HG03460 (cell line): ENCODE results near the gene GPR183.
A peak's percentile ranks its signal among the peaks of the same experiment; 100 is the strongest.

Source experiments
- ATAC-seq: cut with Tn5 transposase; IDR thresholded peaks from one replicate; pipeline ENCODE4 v1.9.1; 2021; ENCODE audit not compliant: unreplicated experiment

The GPR183 gene, protein sequence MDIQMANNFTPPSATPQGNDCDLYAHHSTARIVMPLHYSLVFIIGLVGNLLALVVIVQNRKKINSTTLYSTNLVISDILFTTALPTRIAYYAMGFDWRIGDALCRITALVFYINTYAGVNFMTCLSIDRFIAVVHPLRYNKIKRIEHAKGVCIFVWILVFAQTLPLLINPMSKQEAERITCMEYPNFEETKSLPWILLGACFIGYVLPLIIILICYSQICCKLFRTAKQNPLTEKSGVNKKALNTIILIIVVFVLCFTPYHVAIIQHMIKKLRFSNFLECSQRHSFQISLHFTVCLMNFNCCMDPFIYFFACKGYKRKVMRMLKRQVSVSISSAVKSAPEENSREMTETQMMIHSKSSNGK

DNA sequence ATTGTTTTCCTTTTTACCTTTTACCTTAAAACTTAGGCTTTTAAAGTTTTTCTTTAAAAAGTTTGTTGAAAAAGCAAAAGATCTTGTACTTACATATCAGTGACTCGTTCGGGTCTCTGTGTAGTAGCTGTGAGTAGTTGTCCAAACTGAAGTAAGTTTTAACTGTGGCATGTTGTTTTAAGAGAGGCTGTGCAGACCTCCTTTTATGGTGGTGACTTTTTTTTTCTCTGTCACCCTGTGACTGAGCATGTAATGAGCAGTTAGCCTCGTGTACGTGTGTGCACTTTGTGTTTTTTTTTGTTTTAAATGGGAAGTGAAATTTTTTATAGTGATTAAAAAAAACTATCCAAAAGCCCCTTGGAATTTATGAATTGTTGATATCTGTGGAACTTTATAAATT is at the start of gene GPR183:
GPR183 (minus strand) TSS at position 153 of the 400 bp plus-strand sequence. CDS start 11,254 bp downstream, outside the sequence.
- ATAC-seq, result peak; percentile 61

DNA sequence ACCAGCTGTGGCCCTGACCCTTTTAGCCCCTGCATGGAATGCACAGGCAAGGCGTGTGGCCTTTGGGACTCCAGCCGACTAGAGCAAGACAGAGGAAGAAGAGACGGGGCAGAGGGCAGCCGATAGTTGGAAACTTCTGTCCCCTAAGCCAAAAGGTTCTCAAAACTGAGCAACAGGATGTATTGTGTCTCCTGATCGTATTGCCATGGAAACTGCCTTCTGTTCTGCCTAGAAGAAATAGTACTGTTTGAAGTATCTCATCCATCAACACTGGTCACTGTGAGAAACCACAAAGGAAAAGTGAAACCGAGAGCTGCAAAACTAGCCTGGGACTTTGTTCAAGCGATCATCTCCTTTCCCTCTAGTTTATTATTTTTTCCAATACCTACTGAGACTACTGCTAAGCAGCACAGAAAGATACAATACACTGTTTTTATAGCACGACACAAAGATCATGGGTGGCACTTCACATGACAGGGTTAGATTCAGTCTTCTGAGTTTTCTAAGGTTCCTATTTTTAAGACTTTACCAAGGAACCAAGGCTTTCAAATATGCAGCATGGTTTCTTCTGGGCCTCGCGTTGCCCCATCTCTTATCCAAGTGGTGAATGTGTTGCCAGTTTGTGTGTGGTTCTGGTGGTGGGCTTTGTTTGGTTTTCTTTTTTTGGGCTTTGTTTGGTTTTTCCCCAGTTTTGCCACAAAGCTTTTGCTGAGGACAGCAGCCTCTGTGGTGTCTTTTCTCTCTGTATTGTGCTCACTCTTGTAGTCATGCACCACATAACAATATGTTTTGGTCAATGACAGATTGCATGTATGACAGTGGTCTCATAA is 49.3 kb upstream of the GPR183 start:
- ATAC-seq, result peak; percentile 48

DNA sequence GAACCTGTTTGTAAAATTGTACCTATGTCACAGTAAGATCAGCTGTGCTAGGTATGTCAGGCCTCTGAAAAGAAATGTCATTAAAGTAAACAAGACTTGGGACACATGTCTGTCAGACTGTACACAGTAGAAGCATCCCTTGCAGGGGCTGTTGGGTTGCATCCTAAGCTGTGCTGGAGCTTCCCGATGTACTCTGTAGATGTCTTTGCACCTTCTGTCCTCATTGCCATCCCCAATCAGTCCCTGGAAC is 48.7 kb upstream of the GPR183 start:
- ATAC-seq, result no peak

DNA sequence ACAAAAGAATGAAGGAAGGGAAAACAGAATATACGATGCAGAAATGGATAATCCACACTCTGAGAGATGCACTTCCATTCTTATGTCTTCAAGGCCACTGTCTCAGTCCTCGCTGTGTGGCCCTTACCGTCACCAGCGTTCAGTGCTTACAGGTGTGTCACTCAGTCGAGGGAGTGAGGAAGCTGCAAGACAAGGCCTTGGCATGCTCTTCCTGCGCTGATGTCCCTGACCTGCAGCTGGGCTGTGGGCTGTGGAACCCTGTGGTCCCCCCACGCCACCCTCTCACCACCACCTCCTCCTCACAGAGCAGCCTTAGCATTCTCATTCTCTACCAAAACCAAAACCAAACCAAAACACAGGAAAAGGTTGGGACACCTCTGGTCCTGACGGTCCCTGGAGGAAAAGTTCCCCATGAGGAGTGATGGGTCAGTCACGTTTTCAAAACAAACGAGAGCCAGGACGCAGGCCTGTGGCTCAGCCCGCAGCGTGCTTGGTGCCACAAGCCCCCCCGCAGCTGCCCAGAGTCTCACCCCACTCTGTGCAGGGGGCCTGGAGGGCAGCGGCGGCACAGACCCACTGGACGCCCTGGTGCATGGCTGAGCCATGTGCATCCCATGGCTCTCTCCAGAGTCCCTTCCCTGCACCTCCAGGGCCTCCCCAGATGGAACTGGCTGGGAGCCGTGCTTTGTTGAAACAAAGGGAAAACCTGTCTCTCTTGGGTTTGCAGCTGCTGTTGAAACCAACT is 48.2 kb upstream of the GPR183 start:
- ATAC-seq, result no peak

DNA sequence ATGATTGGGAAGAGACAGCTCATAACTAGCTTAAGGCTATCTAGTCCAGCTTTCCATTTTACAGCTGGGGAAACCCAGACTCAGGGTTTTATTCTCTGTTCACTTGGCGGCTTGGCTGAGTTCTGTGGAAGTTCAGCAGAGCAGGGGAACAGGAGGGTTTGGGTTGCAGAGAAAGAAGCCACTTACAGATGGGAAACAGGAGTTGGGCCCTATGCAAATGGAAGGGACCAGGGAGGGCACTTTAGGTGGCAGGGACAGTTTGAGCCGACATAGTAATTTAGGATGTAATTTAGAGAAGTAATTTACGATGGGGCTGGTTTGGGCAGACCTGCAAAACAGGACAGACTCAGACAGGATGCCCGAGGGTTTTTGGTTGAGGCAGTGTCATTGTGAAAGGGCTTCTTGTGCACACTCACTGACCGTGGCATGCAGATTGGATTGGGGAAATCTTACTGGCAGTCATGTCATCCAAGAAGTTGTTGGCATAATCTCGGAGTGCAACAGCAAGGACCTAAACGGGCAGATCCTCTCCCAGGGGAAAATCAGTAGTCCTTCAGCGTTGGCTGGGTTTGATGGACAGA is 47.3 kb upstream of the GPR183 start:
- ATAC-seq, result no peak

DNA sequence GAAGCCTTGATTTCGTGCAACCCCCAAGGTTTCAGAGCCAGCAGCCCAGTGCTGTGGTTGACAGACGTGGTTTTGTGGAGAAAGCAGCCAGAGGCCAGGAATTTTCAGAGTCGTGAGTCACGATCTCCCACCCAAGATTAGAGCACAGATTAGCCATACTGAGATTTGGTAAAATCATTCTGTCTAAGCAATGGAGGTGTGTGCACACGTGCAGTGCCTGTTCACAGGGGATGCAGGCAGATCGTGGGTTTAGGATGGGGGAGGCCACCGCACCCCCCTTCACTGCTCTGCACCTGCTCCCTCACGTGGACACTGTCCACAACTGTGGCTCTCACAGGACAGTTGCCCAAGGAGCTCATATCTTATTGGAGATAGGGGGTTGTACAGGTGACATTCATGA is 46.6 kb upstream of the GPR183 start:
- no peak for ATAC-seq

DNA sequence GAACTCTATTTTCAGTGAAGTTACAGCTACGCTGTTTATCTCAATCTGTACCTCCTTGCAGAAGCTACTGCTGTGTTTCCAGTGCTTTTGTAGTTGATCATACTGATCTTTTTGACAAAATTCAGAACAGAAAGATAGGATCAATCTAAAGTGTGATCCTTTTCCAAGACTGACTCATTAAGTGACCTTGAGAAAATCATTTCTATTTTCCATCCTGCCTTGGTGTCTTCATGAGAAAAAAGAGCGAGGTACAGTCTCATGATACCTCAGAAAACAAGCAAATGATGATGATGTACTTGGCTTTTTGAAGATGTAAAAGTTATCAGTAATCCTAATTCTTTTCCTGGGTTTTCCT is 46.0 kb upstream of the GPR183 start:
- no peak for ATAC-seq

DNA sequence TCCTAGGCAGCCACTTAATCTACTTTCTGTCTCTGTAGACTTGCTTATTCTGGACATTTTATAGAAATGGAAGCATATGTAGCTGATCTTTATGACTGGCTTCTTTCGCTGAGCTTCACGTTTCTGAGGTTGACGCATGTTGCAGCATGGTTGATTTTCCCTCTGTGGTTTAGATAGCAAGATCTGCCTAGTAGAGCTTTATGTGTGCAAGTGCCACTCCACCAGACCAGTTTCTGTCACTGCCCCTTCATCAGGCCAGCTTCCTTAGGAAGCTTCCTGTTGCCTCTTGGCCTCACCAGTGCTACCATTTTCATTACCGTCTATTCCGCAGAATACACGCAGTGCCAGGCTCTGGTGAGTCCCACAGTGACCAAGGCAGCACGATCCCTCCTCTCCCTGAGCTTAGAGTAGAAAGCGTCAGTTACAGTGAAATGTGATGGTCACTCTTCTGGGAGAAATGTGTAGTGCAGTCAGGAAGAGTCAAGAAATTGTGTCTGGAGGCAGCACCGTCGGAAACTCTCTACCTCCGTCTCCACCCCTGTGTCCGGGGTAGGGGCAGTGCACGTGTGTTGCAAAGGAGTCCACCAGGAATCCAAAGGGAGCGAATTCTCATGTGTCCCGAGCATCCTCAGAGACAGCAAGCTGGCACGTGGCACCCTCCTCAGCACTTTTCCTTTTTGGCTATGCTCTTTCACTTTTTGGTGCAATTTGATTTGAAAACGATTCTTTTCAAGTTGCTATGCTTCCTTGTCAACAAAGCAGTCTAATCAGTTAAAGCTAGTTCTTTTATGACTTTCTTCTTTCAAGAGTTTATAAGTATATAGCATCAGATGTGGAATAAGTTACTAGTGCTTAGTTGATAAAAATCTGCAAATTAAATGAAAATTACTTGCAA is 45.4 kb upstream of the GPR183 start:
- no peak for ATAC-seq

DNA sequence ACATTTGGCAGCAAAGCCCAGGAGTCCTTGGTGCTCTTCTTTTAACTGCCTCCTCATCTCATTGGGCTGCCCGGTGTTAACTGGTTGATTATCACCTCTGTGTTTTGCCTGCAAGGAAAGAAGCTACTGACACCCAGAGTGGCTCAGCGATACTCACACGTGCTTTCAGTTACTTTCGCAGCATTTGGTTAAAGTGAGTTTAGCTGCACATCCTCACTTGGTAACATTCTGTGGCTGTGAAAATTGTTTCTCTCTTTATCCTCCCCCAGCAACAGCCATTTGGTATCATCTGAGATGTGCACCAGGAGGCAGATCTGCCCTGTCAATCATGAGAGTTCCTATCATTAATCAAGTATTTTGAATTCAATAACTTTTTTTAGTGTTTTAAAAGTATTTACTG is 44.6 kb upstream of the GPR183 start:
- ATAC-seq, result no peak

DNA sequence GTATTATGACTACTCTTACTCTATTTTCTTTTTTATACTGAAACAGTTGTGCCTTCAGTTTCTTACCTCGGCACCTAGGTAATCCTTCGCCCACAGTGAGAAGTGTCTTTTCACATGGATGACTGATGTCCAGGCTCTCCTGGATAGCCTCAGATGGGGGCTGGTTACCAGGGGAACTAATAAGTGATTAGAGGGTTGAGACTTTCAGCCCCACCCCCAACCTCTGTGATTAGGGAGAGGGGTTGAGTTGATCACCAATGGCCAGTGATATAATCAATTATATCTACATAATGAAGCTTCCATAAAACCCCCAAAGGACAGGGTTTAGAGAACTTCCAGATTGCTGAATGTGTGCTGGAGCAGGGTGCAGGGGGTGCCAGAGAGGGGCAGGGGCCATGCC is 43.0 kb upstream of the GPR183 start:
- ATAC-seq, result no peak

DNA sequence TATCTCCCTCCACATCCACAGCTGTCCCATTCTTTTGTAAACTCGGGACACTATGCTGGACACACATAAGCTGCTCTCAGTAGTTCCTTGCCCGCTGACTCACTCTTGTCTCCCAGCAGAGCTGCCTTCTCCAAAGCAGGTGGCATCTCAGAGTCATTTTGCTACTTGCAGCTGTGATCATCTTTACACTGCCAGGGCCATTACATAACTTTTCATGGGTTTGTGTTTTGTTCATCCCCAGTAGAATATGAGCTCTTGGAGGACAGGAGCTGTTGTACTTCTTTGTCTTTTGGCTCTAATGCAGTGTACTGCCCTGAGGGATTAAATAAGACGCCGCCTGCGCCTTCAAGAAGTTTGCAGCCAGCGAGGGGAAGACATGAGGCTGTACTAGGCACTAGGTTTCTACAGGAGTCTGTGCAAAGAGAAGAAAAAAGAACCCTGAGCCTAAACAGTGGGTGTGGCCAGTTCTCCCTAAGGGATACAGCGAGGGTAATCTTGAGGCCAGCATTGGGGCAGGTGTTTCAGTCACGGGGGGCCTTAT is 40.8 kb upstream of the GPR183 start:
- ATAC-seq, result peak; percentile 57

DNA sequence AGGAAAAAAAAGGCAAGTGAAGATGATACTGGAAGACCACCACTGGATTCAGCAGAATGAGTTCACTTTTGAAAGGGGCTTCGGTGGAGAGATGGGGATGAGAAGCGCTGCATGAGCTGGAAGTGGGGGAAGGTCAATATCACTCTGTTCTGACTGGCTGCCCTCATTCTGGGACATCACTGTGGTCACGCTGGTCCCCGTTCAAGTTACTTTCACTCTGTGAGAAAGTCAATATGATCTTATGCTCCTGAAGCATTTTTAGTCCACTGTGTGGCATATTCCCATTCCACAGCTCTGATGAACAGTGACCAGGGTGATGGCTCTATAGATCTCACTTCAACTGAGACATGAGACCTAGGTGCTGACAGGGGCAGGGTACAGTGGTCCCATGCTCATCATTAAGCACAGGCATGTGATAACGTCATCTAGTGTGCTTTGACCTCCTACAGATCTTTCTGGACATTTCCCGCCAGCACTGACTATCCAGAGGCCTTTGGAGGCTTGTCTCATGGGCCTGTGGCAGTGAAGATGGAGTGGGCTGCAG is 40.2 kb upstream of the GPR183 start:
- ATAC-seq, result peak; percentile 18

DNA sequence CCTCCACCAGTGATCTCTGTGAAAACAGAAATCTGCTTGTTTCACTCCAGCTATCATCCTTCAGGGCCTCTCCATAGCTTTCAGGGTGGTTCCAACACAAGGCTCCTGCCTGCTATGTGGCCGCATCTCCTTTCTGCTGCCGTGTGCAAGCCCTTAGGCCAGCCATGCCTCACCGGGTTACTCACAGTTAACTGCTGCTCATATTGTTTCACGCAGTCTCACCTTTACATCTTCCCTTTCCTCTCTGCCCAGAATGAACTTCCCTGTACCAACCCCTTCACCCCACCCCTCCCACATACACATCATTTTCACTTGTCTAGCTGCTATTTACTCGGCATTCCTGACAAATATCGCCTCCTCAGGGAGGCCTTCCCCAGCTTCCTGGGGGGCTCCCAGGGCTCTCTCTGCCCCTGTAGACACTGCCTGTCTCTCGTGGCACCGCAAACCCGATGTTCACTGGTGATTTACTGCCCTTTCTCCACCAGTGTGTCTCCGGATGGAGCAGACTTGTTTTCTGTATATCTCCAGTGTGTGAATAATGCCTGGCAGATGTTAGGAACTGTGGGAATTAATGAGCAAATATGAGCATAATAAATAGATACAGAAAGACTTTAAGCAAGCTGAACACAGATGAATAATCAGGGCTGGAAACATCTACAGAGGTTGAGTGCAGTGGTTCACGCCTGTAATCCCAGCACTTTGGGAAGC is 39.3 kb upstream of the GPR183 start:
- ATAC-seq, result no peak

DNA sequence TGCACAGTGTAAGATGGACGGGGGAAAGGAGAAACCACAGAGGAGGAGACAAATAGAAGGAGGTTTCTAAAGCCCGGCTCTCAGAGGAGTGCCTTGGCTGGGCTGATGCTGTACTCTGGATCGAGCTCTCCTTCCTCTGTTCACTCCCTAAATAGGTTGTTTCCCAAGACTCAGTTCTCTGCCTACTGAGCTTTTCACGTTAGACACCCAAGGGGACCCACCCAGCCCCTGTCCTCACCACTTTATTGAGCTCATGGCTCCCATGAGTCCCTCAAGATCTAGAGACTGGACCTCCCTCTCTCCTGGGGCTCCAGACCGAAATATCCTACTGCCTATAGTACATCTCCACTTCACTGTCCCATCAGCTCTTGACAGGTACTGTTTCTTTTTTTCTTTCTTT is 38.1 kb upstream of the GPR183 start:
- no peak for ATAC-seq

DNA sequence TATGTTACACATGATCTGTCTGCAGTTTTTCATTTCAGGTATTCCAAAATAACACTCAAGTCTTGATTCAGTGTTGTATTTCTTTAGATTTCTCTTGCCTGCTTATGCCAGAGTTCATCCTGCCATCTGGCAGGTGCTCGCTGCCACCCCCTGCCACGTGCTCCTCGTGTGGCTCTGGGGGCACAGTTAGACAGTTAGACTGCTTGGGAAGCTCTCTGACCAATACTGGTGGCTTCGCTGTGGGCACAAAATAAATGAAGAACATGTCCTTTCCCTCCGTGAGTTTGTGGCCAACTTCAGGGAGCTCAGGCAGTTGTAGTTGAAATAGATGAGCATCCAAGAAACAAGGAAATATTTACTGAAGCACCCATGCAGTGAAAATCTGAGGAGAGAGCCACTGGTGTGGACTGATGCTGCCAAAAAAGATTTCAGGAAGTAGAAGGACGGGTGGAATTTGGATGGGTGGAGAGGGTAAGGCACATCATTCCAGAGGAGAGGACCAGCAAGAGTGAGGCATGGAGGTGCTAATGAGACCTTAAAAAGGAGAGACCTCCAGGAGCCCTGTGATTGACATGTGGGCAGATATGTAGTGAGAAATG is 37.5 kb upstream of the GPR183 start:
- ATAC-seq, result no peak

DNA sequence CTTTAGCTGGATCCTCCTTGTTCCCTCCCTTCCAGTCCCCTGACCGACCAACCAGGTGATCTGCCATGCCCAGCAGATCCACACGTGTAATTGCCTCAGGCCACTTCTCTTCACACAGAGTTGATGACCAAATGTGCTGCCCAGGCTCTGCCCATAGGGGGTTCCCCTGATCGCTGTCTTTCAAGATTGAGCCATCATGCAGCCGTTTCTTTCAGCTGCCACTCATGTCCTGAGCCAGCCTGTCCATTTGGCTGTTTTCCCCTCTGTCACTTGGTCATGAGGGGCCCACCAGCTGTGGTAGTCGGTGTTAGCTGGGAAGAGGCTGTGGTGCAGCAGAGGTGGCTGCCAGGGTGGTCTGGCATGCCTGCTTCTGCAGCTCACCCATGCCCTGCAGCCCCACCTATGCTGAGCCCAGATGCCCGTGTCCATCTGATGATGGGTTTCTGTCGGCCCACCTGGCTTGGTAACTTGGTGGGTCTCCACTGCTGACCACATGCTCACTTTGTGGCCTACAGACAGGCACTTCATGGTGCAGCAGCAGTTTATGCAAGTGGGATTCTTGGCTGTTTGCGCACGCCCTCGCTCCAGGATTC is 35.6 kb upstream of the GPR183 start:
- no peak for ATAC-seq

DNA sequence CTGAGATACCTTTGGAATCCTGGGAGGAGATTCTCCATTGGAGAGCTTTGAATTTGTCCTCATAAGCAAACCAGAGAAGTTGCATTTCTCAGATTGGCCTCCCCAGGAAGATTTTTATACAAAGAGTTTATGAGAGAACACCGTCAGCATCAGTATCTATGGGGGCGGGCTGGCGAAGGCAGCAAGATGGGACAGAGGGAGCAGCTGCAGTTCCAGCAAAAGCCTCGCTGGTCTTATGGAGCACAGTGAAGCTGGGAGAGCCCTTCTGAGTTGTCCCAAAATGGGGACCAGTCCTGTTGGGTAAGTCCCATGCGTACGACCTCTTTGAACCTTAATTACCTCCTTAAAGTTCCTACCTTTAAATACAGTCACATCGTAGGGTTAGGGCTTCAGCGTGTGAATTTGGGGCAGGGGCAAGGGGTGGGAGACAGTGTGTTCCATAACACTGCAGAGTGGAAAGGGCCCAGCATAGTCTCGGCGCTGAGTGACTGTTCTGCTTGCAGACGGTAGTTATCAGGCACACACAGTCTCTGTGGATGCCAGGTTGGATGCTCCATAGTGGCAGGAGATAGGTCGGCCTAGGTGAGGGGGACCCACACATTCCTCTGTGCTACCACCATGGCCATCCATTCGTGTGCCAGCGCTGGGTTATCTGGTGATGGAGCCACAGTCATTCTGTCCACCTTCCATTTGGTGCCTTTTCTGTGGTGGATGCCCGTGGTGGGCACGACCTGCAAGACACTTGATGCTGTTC is 34.9 kb upstream of the GPR183 start:
- no peak for ATAC-seq

DNA sequence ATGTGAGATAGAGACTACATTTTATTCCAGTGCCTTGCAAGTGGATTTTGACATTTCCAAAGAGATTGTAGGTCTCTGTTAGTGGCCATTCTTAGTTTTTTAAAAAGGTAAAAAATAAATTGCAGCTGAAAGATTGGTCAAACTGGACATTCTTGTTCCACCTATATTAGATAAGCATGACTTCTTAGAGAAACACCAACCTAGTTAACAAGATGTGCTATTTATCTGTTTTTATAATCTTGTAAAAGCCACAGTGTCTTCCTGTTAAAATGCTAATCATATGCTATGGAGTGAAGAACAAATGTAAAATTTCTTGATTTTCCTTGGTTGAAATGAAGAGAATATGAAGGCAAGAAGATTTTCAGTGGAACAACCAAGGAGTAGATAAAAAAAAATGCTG is 33.4 kb upstream of the GPR183 start:
- ATAC-seq, result no peak
